ENCODE data around the gene C5orf15.

GRCh38 chr5:133925866-133926488, 42.4 kb downstream of the C5orf15 start:
- TF ChIP-seq POLR2A (IDR thresholded peaks at IDR 0.05) (no peak), CTCF (IDR thresholded peaks at IDR 0.05) (no peak)

Data from thyroid gland (tissue), 4 donors.